Measurements from ENCODE around the gene CENPX.

Gene CENPX

DNA sequence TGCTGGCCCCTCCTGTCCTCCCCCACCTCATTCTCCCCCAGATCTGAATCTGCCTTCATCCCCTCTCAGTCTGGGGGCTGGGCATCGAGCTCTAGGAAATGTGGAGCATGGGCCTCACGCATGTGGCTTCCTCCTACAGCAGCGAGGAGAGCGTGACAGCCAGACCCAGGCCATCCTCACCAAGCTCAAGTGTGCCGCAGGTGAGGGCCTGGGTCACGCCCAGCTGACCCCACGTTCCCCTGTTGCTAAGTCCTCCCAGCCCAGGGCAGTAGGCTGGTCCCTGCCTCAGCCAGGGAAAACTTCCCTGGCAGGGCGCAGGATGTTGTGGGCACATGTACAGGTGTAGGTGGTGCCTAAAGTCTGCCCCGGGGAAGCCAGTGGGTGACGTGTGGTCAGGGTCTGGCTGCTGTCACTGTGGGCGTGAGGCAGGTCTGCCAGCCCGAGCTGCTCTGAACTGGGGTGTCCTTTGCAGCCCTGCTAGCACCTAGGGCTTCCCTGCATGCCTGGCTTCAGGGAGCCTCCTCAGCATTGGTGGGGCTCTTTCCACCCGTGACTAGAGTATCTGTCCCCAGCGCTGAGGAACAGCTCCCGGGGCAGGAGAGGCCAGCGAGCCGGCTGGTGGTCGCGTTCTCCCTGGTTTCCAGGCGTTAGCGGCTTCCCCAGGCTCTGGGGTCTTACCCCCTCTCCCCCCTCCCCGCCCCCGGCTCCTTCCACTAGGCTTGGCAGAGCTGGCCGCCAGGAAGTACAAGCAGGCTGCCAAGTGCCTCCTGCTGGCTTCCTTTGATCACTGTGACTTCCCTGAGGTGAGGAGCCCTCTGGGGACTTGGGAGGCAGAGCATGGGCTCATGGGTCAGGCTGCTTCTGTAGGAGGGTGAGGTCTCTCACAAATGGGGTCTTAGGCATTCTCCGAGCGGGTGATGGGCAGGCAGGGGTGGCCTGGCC, 32.6 kb upstream of the CENPX start:
- DNase-seq (ENCODE audit: low spot score), result no peak
- TF ChIP-seq, protein P1, sequence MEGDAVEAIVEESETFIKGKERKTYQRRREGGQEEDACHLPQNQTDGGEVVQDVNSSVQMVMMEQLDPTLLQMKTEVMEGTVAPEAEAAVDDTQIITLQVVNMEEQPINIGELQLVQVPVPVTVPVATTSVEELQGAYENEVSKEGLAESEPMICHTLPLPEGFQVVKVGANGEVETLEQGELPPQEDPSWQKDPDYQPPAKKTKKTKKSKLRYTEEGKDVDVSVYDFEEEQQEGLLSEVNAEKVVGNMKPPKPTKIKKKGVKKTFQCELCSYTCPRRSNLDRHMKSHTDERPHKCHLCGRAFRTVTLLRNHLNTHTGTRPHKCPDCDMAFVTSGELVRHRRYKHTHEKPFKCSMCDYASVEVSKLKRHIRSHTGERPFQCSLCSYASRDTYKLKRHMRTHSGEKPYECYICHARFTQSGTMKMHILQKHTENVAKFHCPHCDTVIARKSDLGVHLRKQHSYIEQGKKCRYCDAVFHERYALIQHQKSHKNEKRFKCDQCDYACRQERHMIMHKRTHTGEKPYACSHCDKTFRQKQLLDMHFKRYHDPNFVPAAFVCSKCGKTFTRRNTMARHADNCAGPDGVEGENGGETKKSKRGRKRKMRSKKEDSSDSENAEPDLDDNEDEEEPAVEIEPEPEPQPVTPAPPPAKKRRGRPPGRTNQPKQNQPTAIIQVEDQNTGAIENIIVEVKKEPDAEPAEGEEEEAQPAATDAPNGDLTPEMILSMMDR (IDR thresholded peaks at IDR 0.05; ENCODE audit: borderline replicate concordance, control extremely low read depth, extremely low read depth, insufficient read depth, missing control alignments), result no peak
- in situ Hi-C loops (cut with MboI; ENCODE audit: low sequenced_read_pairs, unreplicated experiment), result no loop called here

DNA sequence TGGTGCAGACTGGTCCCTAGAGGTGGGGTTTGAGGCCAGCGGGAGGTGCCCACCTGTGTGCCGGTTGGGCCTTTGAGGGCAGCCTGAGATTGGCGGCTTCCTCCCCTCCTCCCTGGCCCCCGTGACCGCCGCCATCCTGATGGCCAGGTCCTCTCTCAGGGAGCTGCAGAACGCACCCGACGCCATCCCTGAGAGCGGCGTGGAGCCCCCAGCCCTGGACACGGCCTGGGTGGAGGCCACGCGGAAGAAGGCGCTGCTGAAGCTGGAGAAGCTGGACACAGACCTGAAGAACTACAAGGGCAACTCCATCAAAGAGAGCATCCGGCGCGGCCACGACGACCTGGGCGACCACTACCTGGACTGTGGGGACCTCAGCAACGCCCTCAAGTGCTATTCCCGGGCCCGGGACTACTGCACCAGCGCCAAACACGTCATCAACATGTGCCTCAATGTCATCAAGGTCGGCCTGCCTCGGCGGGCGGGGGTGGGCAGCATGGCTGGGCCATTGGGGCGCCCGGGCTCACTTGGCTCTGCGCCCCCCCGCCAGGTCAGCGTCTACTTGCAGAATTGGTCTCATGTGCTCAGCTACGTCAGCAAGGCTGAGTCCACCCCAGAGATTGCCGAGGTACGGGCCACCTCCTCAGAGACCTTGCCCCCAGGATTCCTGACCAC, 31.8 kb upstream of the CENPX start:
- in situ Hi-C loops (cut with MboI; ENCODE audit: low sequenced_read_pairs, unreplicated experiment), result no loop called here
- TF ChIP-seq, protein P1 (IDR thresholded peaks at IDR 0.05; ENCODE audit: borderline replicate concordance, control extremely low read depth, extremely low read depth, insufficient read depth, missing control alignments), result no peak
- DNase-seq (ENCODE audit: low spot score), result no peak

DNA sequence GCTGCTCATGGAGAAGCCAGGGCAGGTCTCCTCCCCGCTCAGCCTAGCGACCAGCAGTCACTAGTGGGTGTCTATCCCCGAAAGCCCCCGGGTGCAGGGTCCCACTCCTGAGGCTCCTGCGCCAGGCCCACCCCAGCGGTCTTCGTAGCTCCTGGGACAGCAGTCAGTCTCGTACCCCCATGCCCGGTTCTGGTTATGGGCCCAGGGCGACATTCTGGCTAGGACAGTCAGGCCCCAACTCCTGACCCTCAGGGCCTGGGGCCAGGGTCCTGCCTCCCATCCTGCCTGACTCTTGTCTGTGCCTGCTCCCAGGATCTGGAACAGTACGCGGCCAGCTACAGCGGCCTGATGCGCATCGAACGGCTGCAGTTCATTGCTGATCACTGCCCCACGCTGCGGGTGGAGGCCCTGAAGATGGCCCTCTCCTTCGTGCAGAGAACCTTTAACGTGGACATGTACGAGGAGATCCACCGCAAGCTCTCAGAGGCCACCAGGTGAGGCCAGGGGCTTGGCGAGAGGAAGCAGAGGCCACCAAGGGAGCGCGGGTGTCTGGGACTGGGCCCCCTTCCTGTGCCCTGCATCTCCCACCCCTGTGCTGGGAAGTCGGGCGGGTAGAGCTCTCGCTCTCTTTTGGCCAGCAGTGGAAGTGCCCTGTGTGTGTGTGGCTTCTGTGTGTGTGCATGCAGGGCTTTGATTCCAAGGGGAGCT, 31.0 kb upstream of the CENPX start:
- no peak for DNase-seq (ENCODE audit: low spot score)
- TF ChIP-seq, protein P1 (IDR thresholded peaks at IDR 0.05; ENCODE audit: borderline replicate concordance, control extremely low read depth, extremely low read depth, insufficient read depth, missing control alignments), result no peak
- in situ Hi-C loops (cut with MboI; ENCODE audit: low sequenced_read_pairs, unreplicated experiment), result no loop called here

DNA sequence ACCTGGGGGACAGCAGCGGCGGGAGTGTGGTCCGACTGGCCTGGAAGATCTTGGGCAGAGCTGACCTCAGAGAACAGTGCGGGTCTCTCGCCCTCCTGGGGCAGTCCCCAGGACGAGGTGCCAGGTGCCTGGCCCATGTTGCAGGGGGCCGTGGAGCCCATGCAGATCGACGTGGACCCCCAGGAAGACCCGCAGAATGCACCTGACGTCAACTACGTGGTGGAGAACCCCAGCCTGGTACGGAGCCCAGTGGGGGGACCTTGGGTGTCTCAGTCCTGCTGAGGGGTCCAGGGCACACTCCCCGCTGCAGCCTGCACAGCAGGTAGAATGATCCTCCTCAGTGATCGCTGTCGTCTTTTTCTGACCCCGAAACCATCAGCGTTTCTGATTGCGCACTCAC, 30.5 kb upstream of the CENPX start:
- in situ Hi-C loops (cut with MboI; ENCODE audit: low sequenced_read_pairs, unreplicated experiment), result no loop called here
- TF ChIP-seq, protein P1 (IDR thresholded peaks at IDR 0.05; ENCODE audit: borderline replicate concordance, control extremely low read depth, extremely low read depth, insufficient read depth, missing control alignments), result no peak
- no peak for DNase-seq (ENCODE audit: low spot score)

DNA sequence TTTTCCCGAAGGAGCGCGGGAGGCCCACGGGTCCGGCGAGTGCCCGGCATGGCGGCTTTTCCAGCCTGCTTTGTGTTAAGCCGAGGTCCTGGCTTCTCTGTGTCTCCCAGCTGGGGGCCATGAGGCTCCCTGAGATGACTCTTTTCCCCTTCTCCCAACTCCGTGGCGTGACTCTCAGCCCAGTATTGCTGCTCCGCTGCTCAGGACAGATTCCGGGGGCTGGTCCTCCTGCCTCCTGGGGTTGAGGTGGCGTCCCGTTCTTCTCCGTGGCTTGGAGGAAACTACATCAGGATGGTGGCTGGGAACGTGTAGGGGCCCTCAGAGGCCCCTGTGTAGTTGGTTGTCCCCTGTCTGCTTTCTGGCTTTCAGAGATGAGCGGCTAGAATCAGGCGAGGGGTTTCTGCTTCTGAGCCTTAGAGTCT, 30.0 kb upstream of the CENPX start:
- TF ChIP-seq, protein P1 (IDR thresholded peaks at IDR 0.05; ENCODE audit: borderline replicate concordance, control extremely low read depth, extremely low read depth, insufficient read depth, missing control alignments), result no peak
- in situ Hi-C loops (cut with MboI; ENCODE audit: low sequenced_read_pairs, unreplicated experiment), result no loop called here
- no peak for DNase-seq (ENCODE audit: low spot score)

All from GM13976 (cell line).